Activated CD4-positive, alpha-beta T cell treated with anti-CD3 and anti-CD28 coated beads, Interleukin-2, Interleukin-4, amounts not matched to agents 100 ng/mL and 50 ng/mL, durations not matched to agents 16 hours and 8 hours (primary cell): ENCODE data around the gene GAS2L1.

Experiments
- DNase-seq: peaks from one replicate; pipeline ENCODE4 v3.0.0-alpha.2; 2020; ENCODE audit warnings: low spot score

Gene GAS2L1

GRCh38 chr22:29328055-29328454 is 21.6 kb downstream of the GAS2L1 start:
- DNase-seq, result no peak

- no peak for DNase-seq
These were observed 22.4 kb downstream of the GAS2L1 start for GRCh38 chr22:29328566-29329500.

GRCh38 chr22:29329581-29329980 is 23.1 kb downstream of the GAS2L1 start:
- no peak for DNase-seq

- DNase-seq, result no peak
These were observed 23.8 kb downstream of the GAS2L1 start for GRCh38 chr22:29330291-29330690.

- DNase-seq, result no peak
These were observed 24.3 kb downstream of the GAS2L1 start for GRCh38 chr22:29330753-29331152.

- no peak for DNase-seq
These were observed 24.8 kb downstream of the GAS2L1 start for GRCh38 chr22:29331213-29331612.

- no peak for DNase-seq
These were observed 25.3 kb downstream of the GAS2L1 start for GRCh38 chr22:29331658-29332300.

GRCh38 chr22:29332886-29333496 is 26.5 kb downstream of the GAS2L1 start:
- no peak for DNase-seq

GRCh38 chr22:29334148-29334547 is 27.7 kb downstream of the GAS2L1 start:
- DNase-seq, result no peak

- DNase-seq, result no peak
These were observed 28.4 kb downstream of the GAS2L1 start for GRCh38 chr22:29334696-29335344.

GRCh38 chr22:29335656-29336055 is 29.2 kb downstream of the GAS2L1 start:
- no peak for DNase-seq

GRCh38 chr22:29336751-29337490 is 30.5 kb downstream of the GAS2L1 start:
- DNase-seq, result no peak

- DNase-seq, result no peak
These were observed 31.3 kb downstream of the GAS2L1 start for GRCh38 chr22:29337631-29338284.

GRCh38 chr22:29338398-29338797 is 31.9 kb downstream of the GAS2L1 start:
- DNase-seq, result no peak

GRCh38 chr22:29339381-29340235 is 33.2 kb downstream of the GAS2L1 start:
- no peak for DNase-seq

GRCh38 chr22:29340566-29340965 is 34.1 kb downstream of the GAS2L1 start:
- no peak for DNase-seq

- DNase-seq, result no peak
These were observed 34.8 kb downstream of the GAS2L1 start for GRCh38 chr22:29341056-29341848.

- no peak for DNase-seq
These were observed 35.3 kb downstream of the GAS2L1 start for GRCh38 chr22:29341849-29342127.

GRCh38 chr22:29342177-29342576 is 35.7 kb downstream of the GAS2L1 start:
- DNase-seq, result no peak
